H1 (cell line): ENCODE measurements around the gene CTPS1. TPM values are rescaled to one million over a fixed set of nuclear protein-coding genes. Genes with fewer than 3 reads are reported as not detected.

Experiments
- CTCF ChIA-PET: fragments of 300-600 bp; sonication (Branson Sonifier 250); formaldehyde crosslinking; loops from one replicate; lab custom pipeline; 2021; ENCODE audit not compliant: partially characterized antibody; lab: Charles Lee
- POLR2A ChIA-PET: fragments of 300-600 bp; sonication (Branson Sonifier 250); formaldehyde crosslinking; loops from one replicate; lab custom pipeline; 2021; ENCODE audit warnings: inconsistent platforms; ENCODE audit not compliant: partially characterized antibody; lab: Charles Lee
- DNase-seq, 2 experiments: peaks; one replicate each; pipeline versions ENCODE4 v3.0.0 to v3.0.0-alpha.2; 2010 to 2022; ENCODE audit warnings: low spot score in 2 of 2, low read depth in 1 of 2, mixed read lengths in 1 of 2
- FAIRE-seq: peaks from 2 replicates; lab custom pipeline; 2011; peaks lifted over from hg19 to GRCh38; lab: Jason Lieb, UNC
- H2AFZ ChIP-seq: 2 replicates; pipeline ENCODE4 v1.8.1; 2012; ENCODE audit warnings: low read length, inconsistent platforms
- H2AK5ac ChIP-seq: 2 replicates; pipeline ENCODE4 v1.6.1; 2013; ENCODE audit warnings: low read depth, low read length
- H2BK120ac ChIP-seq: replicated peaks from 2 replicates; pipeline ENCODE3; 2013; ENCODE audit warnings: low read depth, low read length, inconsistent platforms
- H2BK12ac ChIP-seq: 2 replicates; pipeline ENCODE4 v1.6.1; 2013; ENCODE audit warnings: low read depth, low read length
- H2BK15ac ChIP-seq: 2 replicates; pipeline ENCODE4 v1.6.1; 2013; ENCODE audit warnings: low read length
- H2BK20ac ChIP-seq: 2 replicates; pipeline ENCODE4 v1.6.1; 2013; ENCODE audit warnings: low read length
- H2BK5ac ChIP-seq: 2 replicates; pipeline ENCODE4 v1.6.1; 2013; ENCODE audit warnings: low read depth, low read length
- H3K14ac ChIP-seq: 2 replicates; pipeline ENCODE4 v1.6.1; 2013; ENCODE audit warnings: inconsistent platforms; ENCODE audit not compliant: insufficient read length
- H3K18ac ChIP-seq: 2 replicates; pipeline ENCODE4 v1.6.1; 2013; ENCODE audit warnings: low read length; ENCODE audit errors: extremely low read depth
- H3K23ac ChIP-seq: 2 replicates; pipeline ENCODE4 v1.6.1; 2013; ENCODE audit warnings: inconsistent platforms; ENCODE audit not compliant: insufficient read length
- H3K23me2 ChIP-seq: 2 replicates; pipeline ENCODE4 v1.6.1; 2013; ENCODE audit warnings: low read depth, low read length
- H3K27ac ChIP-seq: 2 replicates; pipeline ENCODE4 v1.6.1; 2011; ENCODE audit warnings: low read depth, low read length, inconsistent platforms
- H3K27me3 ChIP-seq, 4 experiments: replicated peaks in 1 of 4; 1 replicate in 1 of 4; 2 replicates in 3 of 4; pipeline versions ENCODE4 v1.6.1 to v1.8.1; 2011 to 2013; ENCODE audit warnings: low read length in 3 of 4, mild to moderate bottlenecking in 3 of 4, inconsistent platforms in 2 of 4, mixed read lengths in 2 of 4, moderate library complexity in 1 of 4; ENCODE audit not compliant: control insufficient read depth in 3 of 4, insufficient read depth in 3 of 4; ENCODE audit errors: extremely low read depth in 1 of 4
- H3K36me3 ChIP-seq, 4 experiments: 2 replicates each; pipeline versions ENCODE4 v1.6.1 to v1.8.1; 2011 to 2013; ENCODE audit warnings: mild to moderate bottlenecking in 4 of 4, low read length in 3 of 4, moderate library complexity in 2 of 4, control low read depth in 1 of 4, inconsistent platforms in 1 of 4; ENCODE audit not compliant: insufficient read depth in 4 of 4, control insufficient read depth in 2 of 4
- H3K4ac ChIP-seq: replicated peaks from 2 replicates; pipeline ENCODE3; 2013; ENCODE audit warnings: low read length, low read depth, mixed read lengths, inconsistent platforms; ENCODE audit not compliant: insufficient read length
- H3K4me1 ChIP-seq, 4 experiments: replicated peaks in 1 of 4; 1 replicate in 1 of 4; 2 replicates in 3 of 4; pipeline versions ENCODE4 v1.6.1 to v1.8.1; 2011 to 2013; ENCODE audit warnings: low read length in 3 of 4, inconsistent platforms in 2 of 4, mixed read lengths in 1 of 4; ENCODE audit not compliant: insufficient read depth in 4 of 4, control insufficient read depth in 3 of 4
- H3K4me2 ChIP-seq, 2 experiments: 2 replicates each; pipeline versions ENCODE4 v1.6.1 to v1.8.1; 2011 to 2013; ENCODE audit warnings: low read depth in 2 of 2, low read length in 2 of 2, control low read depth in 1 of 2, inconsistent platforms in 1 of 2, mild to moderate bottlenecking in 1 of 2; ENCODE audit not compliant: insufficient read depth in 1 of 2
- H3K4me3 ChIP-seq, 4 experiments: fragments of 200-600, 300-600 bp in 1 of 4; sonication (generic), shearing (Covaris generic), sonication (Bioruptor Twin) in 1 of 4; 2 replicates each; pipeline versions ENCODE4 v1.5.1 to v1.8.1; 2011 to 2016; ENCODE audit warnings: low read length in 4 of 4, low read depth in 3 of 4, control low read depth in 2 of 4, inconsistent platforms in 2 of 4, mild to moderate bottlenecking in 2 of 4, mixed read lengths in 1 of 4, moderate library complexity in 1 of 4; ENCODE audit not compliant: insufficient read depth in 2 of 4; ENCODE audit errors: extremely low read depth in 1 of 4
- H3K56ac ChIP-seq: replicated peaks from 2 replicates; pipeline ENCODE3; 2013; ENCODE audit warnings: low read depth, mild to moderate bottlenecking, mixed read lengths, low read length, inconsistent platforms; ENCODE audit not compliant: insufficient read length
- H3K79me1 ChIP-seq: 2 replicates; pipeline ENCODE4 v1.6.1; 2013; ENCODE audit warnings: low read depth, low read length, control low read depth
- H3K79me2 ChIP-seq, 2 experiments: 2 replicates each; pipeline versions ENCODE4 v1.6.1 to v1.8.1; 2012 to 2013; ENCODE audit warnings: low read length in 2 of 2, mild to moderate bottlenecking in 2 of 2, inconsistent platforms in 1 of 2; ENCODE audit not compliant: insufficient read depth in 2 of 2, control insufficient read depth in 1 of 2
- H3K9ac ChIP-seq, 4 experiments: replicated peaks in 1 of 4; 1 replicate in 1 of 4; 2 replicates in 3 of 4; pipeline versions ENCODE4 v1.6.1 to v1.8.1; 2011 to 2013; ENCODE audit warnings: low read depth in 3 of 4, low read length in 3 of 4, control low read depth in 2 of 4, mild to moderate bottlenecking in 2 of 4, moderate library complexity in 2 of 4, inconsistent platforms in 1 of 4; ENCODE audit errors: extremely low read depth in 1 of 4
- H3K9me3 ChIP-seq, 2 experiments: 2 replicates each; pipeline versions ENCODE4 v1.6.1 to v1.8.1; 2012 to 2013; ENCODE audit warnings: mild to moderate bottlenecking in 2 of 2, moderate library complexity in 2 of 2, control low read depth in 1 of 2, inconsistent platforms in 1 of 2, low read depth in 1 of 2, low read length in 1 of 2, mixed read lengths in 1 of 2; ENCODE audit not compliant: insufficient read depth in 2 of 2
- H4K20me1 ChIP-seq, 2 experiments: replicated peaks in 1 of 2; 2 replicates each; pipeline versions ENCODE3 to v1.8.1; 2011 to 2013; ENCODE audit warnings: inconsistent platforms in 2 of 2, low read length in 2 of 2, mild to moderate bottlenecking in 1 of 2; ENCODE audit not compliant: insufficient read depth in 2 of 2, control insufficient read depth in 1 of 2
- H4K5ac ChIP-seq: 2 replicates; pipeline ENCODE4 v1.6.1; 2013; ENCODE audit warnings: low read length, low read depth, mixed read lengths, inconsistent platforms; ENCODE audit not compliant: insufficient read length
- H4K8ac ChIP-seq: 2 replicates; pipeline ENCODE4 v1.8.0; 2013; ENCODE audit warnings: mild to moderate bottlenecking, moderate library complexity, low read length, inconsistent platforms; ENCODE audit not compliant: insufficient read depth; ENCODE audit errors: extremely low read depth
- H4K91ac ChIP-seq: replicated peaks from 2 replicates; pipeline ENCODE3; 2013; ENCODE audit warnings: low read length, mixed read lengths, inconsistent platforms; ENCODE audit not compliant: insufficient read length
- ATF2 ChIP-seq: IDR thresholded peaks from 2 replicates; pipeline ENCODE4 v1.6.1; 2012; ENCODE audit warnings: low read length, inconsistent platforms
- BACH1 ChIP-seq: IDR thresholded peaks from 2 replicates; pipeline ENCODE4 v1.6.1; 2012; ENCODE audit warnings: low read length, improper control_type of control experiment
- CHD2 ChIP-seq: IDR thresholded peaks from 2 replicates; pipeline ENCODE4 v1.6.1; 2012; ENCODE audit warnings: low read length, improper control_type of control experiment
- EGR1 ChIP-seq: IDR thresholded peaks from 2 replicates; pipeline ENCODE4 v1.6.1; 2011; ENCODE audit warnings: low read depth, low read length, borderline replicate concordance
- JUN ChIP-seq: IDR thresholded peaks from 2 replicates; pipeline ENCODE4 v1.6.1; 2011; ENCODE audit warnings: low read depth, mild to moderate bottlenecking, improper control_type of control experiment, low read length
- JUND ChIP-seq: IDR thresholded peaks from 2 replicates; pipeline ENCODE4 v1.6.1; 2011; ENCODE audit warnings: mild to moderate bottlenecking, improper control_type of control experiment, low read length
- KDM5A ChIP-seq: fragments of 200-600 bp; IDR thresholded peaks from 2 replicates; pipeline ENCODE4 v1.7.1; 2012; ENCODE audit warnings: mild to moderate bottlenecking, low read length, inconsistent platforms, mixed read lengths
- PHF8 ChIP-seq: fragments of 200-600 bp; sonication (generic); conservative IDR thresholded peaks from 2 replicates; pipeline ENCODE4 v1.7.1; 2012; ENCODE audit warnings: low read depth, mild to moderate bottlenecking, inconsistent platforms, low read length, moderate library complexity
- RBBP5 ChIP-seq: IDR thresholded peaks from 2 replicates; pipeline ENCODE4 v1.7.1; 2012; ENCODE audit warnings: low read depth, mild to moderate bottlenecking, inconsistent platforms, low read length, moderate library complexity, borderline replicate concordance
- SAP30 ChIP-seq: fragments of 300-600 bp; sonication (generic); IDR thresholded peaks from 2 replicates; pipeline ENCODE4 v1.7.1; 2012; ENCODE audit warnings: low read length, moderate library complexity, mild to moderate bottlenecking, inconsistent platforms; ENCODE audit not compliant: insufficient read depth, insufficient replicate concordance
- SIN3A ChIP-seq, 2 experiments: IDR thresholded peaks in 1 of 2; conservative IDR thresholded peaks in 1 of 2; 2 replicates each; pipeline ENCODE4 v1.6.1; 2011 to 2012; ENCODE audit warnings: low read length in 2 of 2, improper control_type of control experiment in 1 of 2, low read depth in 1 of 2, mild to moderate bottlenecking in 1 of 2
- SP2 ChIP-seq: IDR thresholded peaks from 2 replicates; pipeline ENCODE4 v1.6.1; 2012; ENCODE audit warnings: mild to moderate bottlenecking, low read length, inconsistent platforms
- TBP ChIP-seq: IDR thresholded peaks from 2 replicates; pipeline ENCODE4 v1.6.1; 2011; ENCODE audit warnings: low read depth, low read length, improper control_type of control experiment
- WGBS, 2 experiments: shearing (Covaris generic) in 1 of 2; methylation state at CpG; one replicate each; pipeline versions ENCODE4 v1.1.6 to v1.1.7; 2013 to 2015; ENCODE audit warnings: low lambda C conversion rate in 2 of 2, mixed read lengths in 2 of 2, inconsistent platforms in 1 of 2, low coverage in 1 of 2, missing lambda C conversion rate in 1 of 2; ENCODE audit not compliant: insufficient replicate concordance in 2 of 2, insufficient coverage in 1 of 2, insufficient read length in 1 of 2; ENCODE audit errors: extremely low coverage in 1 of 2, missing lambda C conversion rate in 1 of 2; 5-methylcytosine and 5-hydroxymethylcytosine counted together
- polyA plus RNA-seq, 7 experiments: library from polyadenylated mRNA; depleted of rRNA in 3 of 7; stranded (reverse) in 5 of 7; unstranded in 2 of 7; fragments of >200 nt in 5 of 7; fragments of 200-250 nt in 2 of 7; gene quantifications; 1 replicate in 5 of 7; 2 replicates in 1 of 7; 4 replicates in 1 of 7; pipeline versions ENCODE4 v1.2.1 to v1.2.3, GENCODE V29; 2011 to 2013; ENCODE audit warnings: missing spikeins in 2 of 7, mixed read lengths in 2 of 7
- total RNA-seq: library from RNA; stranded (reverse); fragmentation: NEBNext Ultra II Directional; extraction: Animal tissue kit (Norgen Biotek cat#: 25700); gene quantifications from 2 replicates; pipeline ENCODE4 v1.2.1, GENCODE V29; 2021

The CTPS1 gene
- total and polyA plus RNA-seq, 2 of the 8 experiments (the other 6 are each of a cell fraction or from before 2014, with no cell fraction given) = 35.5 to 103 TPM

- Histone ChIP-seq H3K56ac (no peak overlapping the region), H2AFZ (peak overlapping the region; percentile 23; the same call in 1 of the 2 replicates), H2BK5ac (no peak overlapping the region), H3K4me2 (no peak overlapping the region; a peak in 1 of 4 replicates), H4K5ac (no peak overlapping the region), H3K4ac (no peak overlapping the region), H2BK120ac (no peak overlapping the region), H3K9ac (no peak overlapping the region), H3K36me3 (no peaks in the 10 kb centered on the region), H3K9me3 (no peaks in the 10 kb centered on the region), H3K18ac (no peak overlapping the region), H2BK15ac (no peak overlapping the region), H3K23me2 (no peaks in the 10 kb centered on the region), H3K4me3 (no peak overlapping the region), H4K91ac (no peak overlapping the region), H2AK5ac (no peak overlapping the region), H3K27me3 (no peaks in the 10 kb centered on the region), H4K20me1 (no peaks in the 10 kb centered on the region), H3K4me1 (peaks cover 0 to 3% (median 0%) of the 10 kb centered on the region in 4 experiments; a peak in 1 of 7 replicates), H3K14ac (no peak overlapping the region), H2BK12ac (no peak overlapping the region), H3K27ac (no peak overlapping the region), H3K23ac (no peak overlapping the region), H3K79me1 (no peaks in the 10 kb centered on the region), H3K79me2 (no peaks in the 10 kb centered on the region), H2BK20ac (no peak overlapping the region), H4K8ac (no peak overlapping the region)
- 66% methylated on average over 4 of the region's 4 CpGs; no CpG with 5 or more reads in 1 of the 2 experiments for WGBS, 2 experiments
- no peak for FAIRE-seq
- DNase-seq = no peak
- ChIA-PET CTCF (interaction anchor here (0.6 to 17.5 kb wide), 4 partner anchors 9 to 84 kb away, joined by 3 to 275 read pairs (median 6); no protein-coding TSS in a partner anchor), POLR2A (no interaction called here)
- TF ChIP-seq BACH1 = no peak
- TF ChIP-seq EGR1 = no peak
- TF ChIP-seq RBBP5 = no peak
- TF ChIP-seq KDM5A = no peak
- TF ChIP-seq TBP = no peak
- TF ChIP-seq ATF2 = no peak
- no peak for TF ChIP-seq PHF8
- TF ChIP-seq JUND = no peak
- TF ChIP-seq SP2 = no peak
- TF ChIP-seq CHD2 = no peak
- no peak for TF ChIP-seq SAP30
- no peak for TF ChIP-seq JUN
- TF ChIP-seq SIN3A (conservative IDR thresholded peaks at IDR 0.05 in 1 of 2, IDR thresholded peaks at IDR 0.05 in 1 of 2; ENCODE audit: low read depth in 1 of 2, low read length in 2 of 2) = no peak
Measured at GRCh38 chr1:40932006-40932405, 47.5 kb upstream of the CTPS1 start.
